SHP77 (cell line): Measurements from ENCODE around the gene RGS16.

ENCODE experiments used
- DNase-seq, 2 experiments: peaks; one replicate each; lab custom pipeline; 2025; lab: John Stamatoyannopoulos, UW

The RGS16 gene

GRCh38 chr1:182608845-182609610 is 4.8 kb upstream of the RGS16 start:
- DNase-seq, result peak; percentile 38 to 62

DNA sequence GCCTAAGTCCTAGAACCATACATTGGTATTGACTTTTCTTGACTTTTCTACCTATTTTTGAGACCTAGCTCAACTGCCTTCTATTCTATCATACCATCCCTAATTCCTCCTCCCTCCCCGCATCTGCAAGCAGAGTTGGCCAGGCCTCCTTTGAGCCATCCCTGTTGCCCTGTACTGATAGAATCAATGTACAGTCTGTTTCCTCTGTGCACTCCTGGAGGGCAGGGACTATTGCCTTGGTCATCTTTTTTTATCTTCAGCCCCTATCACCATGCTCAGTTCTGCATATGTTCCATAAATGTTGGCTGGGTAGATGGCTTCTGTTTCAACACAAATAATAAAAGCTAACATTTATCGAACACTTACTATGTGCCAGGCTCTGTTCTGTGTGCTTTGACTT is 4.0 kb upstream of the RGS16 start:
- no peak for DNase-seq

- no peak for DNase-seq
These were observed 3.4 kb upstream of the RGS16 start for GRCh38 chr1:182607566-182607965.

GRCh38 chr1:182603646-182604174 is 479 bp downstream of the RGS16 start:
- no peak for DNase-seq

DNA sequence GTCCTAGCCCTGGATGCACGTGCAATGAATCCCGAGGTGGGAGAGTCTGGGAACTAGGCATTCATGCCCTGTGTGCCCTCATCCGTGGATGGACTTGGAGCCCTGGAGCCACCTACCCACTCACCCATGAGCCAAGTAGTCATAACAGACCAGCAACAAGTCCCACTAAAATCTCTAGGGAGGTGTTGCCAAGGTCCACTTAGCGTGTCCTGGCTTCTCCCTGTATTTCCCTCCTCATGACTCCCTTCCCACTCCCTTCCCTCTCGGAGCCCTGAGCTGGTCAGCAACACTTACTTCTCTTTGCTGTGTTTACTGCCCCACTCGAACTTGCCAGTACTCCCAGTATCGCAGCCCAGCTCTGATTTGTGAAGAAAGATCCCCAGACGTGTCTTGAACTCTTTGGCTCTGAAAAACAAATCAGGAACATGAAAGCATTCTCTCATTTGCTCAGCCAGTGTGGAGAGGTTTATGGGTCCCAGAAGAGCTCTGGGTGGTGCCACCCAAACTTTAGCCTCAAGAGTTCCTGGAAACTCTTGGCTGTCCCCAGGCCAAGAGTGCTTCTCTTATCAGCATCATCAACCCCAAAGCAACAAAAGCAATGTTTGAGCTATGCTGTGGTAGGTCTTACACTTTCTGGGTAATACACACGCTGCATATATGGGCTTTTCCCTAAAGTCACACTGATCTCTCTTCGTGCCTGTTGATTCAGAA is 1.1 kb downstream of the RGS16 start:
- no peak for DNase-seq

DNA sequence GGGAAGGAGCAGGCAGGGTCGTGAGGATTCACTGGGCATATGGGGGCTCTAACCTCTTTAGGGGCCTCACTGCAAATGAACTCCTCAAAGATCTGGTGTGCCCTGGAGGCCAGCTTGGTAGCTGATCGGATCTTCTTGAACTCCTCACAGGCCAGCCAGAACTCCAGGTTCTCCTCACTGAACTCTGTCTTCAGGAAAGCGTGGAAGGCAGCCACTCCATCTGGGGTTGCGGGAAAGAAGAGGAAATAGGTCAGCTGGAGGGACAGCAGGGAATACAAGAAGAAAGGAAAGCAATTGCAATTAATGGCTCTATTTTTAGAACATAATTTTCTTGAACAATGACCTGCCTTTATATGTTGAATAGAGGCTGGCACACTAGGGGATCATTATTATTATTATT is 2.3 kb downstream of the RGS16 start:
- DNase-seq, result no peak

GRCh38 chr1:182601416-182601786 is 2.8 kb downstream of the RGS16 start:
- DNase-seq, result peak; percentile 78 to 82

DNA sequence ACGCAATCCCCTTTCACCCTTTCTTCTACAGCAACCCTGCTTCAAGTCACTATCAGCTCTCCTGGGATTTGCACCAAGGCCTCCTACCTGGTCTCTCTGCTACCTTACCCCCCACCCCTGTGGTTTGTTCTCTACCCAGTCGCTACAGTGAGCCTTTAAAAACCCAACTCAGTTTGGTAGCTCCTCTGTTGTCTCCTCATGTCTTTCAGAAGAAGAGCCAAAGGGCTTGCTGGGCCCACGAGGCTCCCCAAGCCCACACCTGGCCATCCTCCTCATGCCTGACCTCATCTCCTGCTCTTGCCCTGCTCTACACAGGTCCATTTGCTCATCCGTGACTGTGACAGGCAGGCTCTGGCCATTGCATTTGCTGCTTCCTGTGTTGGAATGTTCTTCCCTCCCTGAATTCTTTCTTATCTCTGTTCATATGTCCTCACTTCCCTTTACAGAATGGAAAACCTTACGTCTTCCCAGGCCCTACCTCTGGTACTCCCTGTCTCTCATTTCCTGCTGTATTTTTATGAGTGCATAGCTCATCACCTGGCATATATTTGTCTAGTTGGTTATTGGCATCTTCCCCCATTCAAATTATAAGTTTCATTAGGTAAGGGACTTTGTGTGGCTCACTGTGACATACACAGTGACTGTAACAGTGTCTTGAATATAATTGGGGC is 3.3 kb downstream of the RGS16 start:
- DNase-seq, result no peak

GRCh38 chr1:182600036-182600713 is 4.0 kb downstream of the RGS16 start:
- DNase-seq, result no peak

GRCh38 chr1:182599339-182599738 is 4.8 kb downstream of the RGS16 start:
- DNase-seq, result peak in 1 of 2 experiments; percentile 28

GRCh38 chr1:182598296-182598695 is 5.9 kb downstream of the RGS16 start:
- DNase-seq, result no peak

DNA sequence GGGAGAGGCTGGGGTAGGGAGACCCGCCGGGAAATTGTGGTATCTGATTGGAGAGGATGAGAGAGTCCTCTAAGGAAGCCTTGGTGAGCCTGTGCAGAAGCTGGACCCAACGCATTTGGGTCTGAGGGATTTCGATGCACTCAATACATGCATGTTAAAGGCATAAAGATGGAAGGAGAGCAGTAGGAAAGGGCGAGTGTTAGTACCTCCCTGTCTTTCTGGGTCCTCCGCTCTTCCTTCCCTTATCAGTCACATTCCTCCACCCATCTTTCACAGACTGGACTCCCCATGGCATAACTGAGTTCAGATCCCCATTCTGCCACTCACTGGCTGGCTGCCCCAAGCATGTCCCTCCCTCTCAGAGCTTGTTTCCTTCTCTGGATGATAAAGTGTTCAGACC is 7.3 kb downstream of the RGS16 start:
- no peak for DNase-seq

DNA sequence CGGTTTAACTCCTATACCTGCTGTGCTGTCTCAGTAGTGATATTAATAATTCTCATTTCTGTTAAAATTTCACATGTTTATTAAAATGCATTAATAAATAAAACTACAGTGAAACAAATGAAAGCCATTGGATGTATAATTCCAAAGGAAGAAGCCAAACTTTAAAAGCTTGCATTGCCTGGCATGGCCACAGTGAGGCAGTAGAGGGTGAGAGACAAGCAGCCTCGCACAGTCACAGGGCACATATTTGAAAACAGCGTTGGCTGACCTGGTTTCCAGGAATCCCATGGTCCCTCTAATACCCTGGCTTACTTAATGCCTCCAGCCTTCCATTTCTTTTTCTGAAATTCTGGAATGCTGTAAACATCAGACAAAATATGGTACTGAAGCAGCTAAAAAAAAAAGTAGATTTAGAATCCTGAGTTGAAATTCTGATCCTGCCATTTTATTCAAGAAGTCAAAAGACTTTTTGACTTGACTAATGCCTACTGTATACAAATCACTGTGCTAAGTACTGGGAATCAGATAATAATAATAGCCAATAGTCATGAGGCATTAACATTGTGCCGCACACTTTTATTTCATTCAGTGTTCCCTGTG is 8.4 kb downstream of the RGS16 start:
- peak; percentile 59 to 64 for DNase-seq

DNA sequence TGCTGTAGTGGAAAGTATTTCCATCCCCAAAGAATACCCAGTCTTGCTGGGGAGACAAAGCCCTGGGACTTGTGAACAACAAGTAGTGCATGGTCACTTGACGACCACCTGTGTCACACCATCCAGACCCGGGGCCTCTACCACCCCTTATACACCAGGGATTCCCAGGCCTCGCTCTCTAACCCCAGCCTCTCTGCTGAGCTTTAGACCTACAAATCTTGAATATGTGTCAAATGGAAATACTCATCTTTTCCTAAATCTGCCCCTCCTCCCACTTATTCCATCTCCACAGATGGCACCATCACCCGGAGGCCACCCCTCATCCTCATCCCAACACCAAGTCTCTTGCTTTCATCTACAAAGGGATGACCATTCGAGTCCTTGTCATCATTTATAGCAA is 14.3 kb downstream of the RGS16 start:
- no peak for DNase-seq

GRCh38 chr1:182589520-182589919 is 14.7 kb downstream of the RGS16 start:
- no peak for DNase-seq

- no peak for DNase-seq
These were observed 15.4 kb downstream of the RGS16 start, which contains the start of gene RNASEL for GRCh38 chr1:182588500-182589396. Gene RNASEL (minus strand): TSS chr1:182589256. CDS start chr1:182586806, 2,450 bp downstream.

DNA sequence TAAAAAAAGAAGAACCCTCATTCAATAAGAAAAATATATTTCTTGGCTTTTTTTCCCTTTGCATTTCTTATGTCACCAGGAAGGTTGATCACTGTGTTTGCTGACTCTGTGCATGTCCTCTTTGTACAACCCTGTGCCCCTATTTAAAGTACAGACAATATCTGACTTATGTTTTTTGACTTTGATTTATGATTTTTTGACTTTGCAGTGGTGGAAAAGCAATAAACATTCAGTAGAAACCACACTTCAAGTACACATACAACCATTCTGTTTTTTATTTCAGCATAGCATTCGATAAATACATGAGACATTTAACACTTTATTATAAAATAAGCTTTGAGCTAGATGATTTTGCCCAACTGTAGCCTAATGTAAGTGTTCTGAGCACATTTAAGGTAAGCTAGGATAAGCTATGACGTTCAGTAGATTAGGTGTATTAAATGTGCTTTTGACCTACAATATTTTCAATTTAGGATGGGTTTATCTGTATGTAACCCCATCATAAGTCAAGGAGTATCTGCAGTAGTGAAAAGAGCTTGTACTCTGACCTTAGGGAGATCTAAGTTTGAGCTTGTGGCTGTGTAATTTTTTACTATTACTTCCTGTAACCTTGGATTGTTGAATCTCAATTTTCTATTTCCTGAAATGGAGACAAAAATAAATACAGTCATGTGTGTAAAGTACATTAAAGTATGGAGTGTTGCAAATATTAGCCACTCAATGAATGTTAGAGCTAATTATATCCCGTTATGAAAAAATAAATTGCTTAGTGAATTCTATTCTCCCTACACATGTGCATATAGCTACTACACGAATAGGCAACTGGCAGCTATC is 16.3 kb downstream of the RGS16 start:
- no peak for DNase-seq

DNA sequence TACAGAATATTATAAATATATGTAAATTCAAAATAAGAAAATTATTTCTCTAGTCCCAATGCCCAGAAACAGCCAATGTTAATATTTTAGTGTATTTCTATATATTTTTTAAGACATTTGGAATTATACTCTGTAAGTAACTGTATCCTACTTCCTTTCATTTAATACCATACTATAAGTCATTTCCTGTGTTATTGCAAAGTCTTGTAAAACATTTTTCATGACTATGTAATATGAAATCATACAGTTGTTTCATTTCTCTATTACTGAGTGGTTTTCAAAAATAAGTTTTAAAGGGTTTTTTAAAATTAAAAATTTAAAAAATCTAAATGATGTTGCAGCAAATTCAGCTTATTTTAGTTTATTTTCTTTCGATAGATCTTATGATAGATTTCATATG is 17.1 kb downstream of the RGS16 start:
- no peak for DNase-seq

GRCh38 chr1:182586380-182586779 is 17.8 kb downstream of the RGS16 start:
- no peak for DNase-seq

- no peak for DNase-seq
These were observed 19.4 kb downstream of the RGS16 start for GRCh38 chr1:182584746-182585145.
